ENCODE data around the gene TNFRSF18.
A peak's percentile ranks its signal among the peaks of the same experiment; 100 is the strongest.

The TNFRSF18 gene

DNA sequence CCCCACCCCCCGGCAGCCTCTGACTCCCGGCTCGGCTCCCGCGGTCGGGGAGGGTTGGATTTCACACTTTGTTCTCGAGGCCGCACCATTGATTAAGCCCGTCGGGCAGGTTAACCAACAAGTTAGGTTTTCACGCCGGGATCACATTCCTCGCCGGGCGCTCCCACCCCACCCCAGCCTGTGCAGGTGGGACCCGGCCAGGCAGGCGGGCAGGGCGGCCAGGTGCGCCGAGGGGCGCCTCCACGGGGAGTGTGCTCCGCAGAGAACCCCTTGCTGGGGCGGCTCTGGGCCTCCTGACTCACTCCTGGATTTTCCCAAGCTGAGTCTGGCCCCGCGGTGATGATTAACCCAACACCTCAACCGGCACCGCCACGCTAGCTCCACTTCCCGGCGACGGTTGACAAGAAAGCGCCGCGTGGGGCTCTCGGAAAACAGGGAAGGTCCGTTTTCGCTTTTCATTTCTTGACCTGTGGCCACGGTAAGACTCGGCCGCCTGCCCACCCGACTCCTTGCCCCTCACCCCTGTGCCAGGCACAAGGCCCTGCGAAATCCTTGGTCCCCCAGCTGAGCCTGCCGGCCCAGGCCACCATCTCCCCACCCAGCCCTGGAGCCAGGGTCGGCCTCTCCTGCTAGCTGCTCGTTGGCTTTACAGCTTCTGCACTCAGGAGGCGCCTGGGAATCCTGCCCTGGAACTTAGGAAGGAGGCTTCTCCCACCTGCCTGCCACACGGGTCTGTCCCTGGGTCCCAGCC lies 41.5 kb downstream of the TNFRSF18 start:
- no peak for DNase-seq (ENCODE audit: low read depth)

DNA sequence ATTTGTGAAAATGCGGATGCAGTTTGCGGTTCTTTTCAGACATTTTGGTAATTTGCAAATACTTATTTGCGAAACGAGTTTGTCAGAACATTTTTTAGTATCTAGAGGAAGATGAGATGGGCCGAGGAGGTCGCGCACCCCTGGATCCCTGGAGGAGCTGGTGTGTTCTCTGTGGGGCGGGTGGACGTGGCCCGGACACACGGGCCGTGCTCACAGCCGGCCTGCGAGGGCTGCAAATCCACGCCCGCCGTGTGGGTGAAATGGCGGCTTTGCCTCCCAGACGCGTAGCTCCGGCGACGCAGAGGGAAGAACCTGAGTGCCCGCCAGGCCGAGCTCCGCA lies 42.1 kb downstream of the TNFRSF18 start:
- no peak for DNase-seq (ENCODE audit: low read depth)

- no peak for DNase-seq (ENCODE audit: low read depth)
Measured at GRCh38 chr1:1163538-1164070, 42.8 kb downstream of the TNFRSF18 start.

DNA sequence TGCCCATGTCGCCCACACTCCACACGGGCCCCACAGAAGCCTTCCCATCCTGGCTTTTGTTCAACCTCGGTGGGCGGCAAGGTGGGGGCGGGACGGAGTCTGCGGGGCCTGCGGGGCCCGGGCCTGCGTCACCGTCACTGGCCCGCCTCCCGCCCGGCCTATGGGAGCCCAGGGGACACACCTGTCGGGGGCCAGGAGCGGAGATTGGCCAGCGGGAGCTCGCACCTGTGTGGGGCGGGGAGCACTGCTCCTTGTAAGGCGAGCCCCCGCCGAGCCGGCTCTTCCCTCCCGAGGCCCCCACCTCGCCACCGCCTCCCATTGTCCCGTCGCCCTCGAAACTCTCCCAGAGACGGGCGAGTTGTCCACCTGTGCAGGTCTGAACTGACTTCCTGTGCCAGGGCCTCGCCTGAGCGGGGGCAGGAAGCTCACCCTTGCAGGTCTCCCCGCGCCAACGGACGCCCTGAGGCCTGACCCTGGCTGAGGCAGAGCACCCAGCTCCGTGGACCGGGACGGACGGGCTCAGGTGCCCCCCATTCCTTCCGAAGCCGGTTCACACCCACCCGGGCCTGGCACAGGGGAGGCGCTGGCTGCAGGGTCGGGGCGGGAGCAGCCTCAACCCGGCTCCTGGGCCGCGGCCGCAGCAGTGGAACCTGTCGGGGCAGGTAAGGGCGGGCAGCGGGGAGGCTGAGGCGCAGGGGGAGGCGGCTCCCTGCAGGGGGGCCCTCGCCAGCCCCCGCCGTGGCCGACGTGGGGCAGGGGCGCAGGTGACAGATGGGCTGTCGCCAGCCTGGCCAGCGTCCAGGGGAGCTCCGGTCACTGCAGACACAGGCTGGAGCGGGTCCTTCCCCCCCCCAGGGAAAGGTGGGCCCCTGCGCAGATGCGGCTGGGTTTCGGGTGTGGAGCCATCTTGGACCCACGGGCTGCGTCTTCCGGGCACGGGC lies 43.5 kb downstream of the TNFRSF18 start:
- no peak for DNase-seq (ENCODE audit: low read depth)

DNA sequence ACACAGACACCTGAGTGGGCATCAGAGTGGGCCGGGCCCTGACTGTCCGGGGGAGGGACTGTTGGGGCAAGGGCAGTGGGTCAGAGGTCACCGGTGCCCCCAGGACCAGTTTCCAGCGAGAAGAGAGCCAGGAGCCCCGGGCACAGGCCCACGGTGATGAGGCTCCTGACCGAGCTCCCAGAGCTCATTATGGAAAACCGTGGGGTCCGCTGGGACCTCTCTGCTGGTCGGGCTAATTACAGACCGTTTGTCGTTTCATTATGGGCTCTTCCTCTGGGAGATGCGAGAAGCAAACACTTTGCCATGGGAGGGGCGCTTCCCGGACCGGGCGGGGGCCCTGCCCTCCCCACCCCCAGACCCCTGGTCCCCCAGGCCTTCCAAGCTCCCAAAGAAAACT lies 44.7 kb downstream of the TNFRSF18 start:
- DNase-seq (ENCODE audit: low read depth) = no peak

GRCh38 chr1:1161078-1161682 lies 45.2 kb downstream of the TNFRSF18 start:
- DNase-seq (ENCODE audit: low read depth) = no peak

- DNase-seq (ENCODE audit: low read depth) = no peak
Measured at GRCh38 chr1:1160281-1160930, 46.0 kb downstream of the TNFRSF18 start.

GRCh38 chr1:1157914-1158710 lies 48.3 kb downstream of the TNFRSF18 start:
- peak; percentile 15 for DNase-seq (ENCODE audit: low read depth)

DNA sequence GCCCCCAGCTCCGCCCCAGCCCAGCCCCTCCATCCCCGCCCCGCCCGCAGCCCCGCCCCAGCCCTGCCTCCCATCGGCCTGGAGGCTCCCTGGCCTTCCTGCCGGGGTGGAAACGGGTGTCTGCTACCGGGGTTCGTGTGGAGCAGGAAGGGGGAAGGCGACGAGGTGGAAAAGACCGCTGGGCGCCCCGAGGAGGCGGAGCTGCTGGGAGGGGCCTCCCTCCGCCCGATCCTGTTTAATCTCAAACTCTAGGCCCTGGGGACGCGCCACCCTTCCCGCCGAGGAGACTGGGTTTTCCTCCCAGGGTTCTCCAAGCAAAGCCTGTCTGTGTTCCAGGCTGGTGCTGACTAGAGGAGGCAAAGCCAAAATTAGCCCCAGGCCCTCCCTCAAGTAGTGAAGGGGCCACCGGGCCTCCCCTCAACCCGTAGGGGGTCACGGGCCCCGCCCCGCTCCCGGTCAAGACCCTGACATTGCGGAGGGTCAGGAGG lies 48.9 kb downstream of the TNFRSF18 start:
- DNase-seq (ENCODE audit: low read depth) = peak; percentile 88

DNA sequence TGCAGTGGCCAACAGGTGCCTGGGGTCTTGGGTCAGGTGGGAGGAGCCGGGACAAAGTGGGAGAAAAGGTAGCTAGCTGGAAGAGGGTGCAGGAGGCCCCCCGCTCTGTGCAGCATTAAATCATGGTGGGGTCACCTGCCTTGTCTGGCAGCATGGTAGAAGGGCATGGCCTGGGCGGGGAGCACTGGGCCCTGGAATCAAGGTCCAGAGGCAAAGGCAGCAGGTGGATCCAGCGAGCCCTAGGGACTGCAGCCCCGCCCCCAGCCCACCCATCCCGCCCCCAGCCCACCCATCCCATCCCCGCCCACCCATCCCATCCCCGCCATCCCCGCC lies 49.4 kb downstream of the TNFRSF18 start:
- no peak for DNase-seq (ENCODE audit: low read depth)

GRCh38 chr1:1156140-1157032 lies 50.0 kb downstream of the TNFRSF18 start:
- no peak for DNase-seq (ENCODE audit: low read depth)

GRCh38 chr1:1155258-1155657 lies 51.1 kb downstream of the TNFRSF18 start:
- DNase-seq (ENCODE audit: low read depth) = no peak

- DNase-seq (ENCODE audit: low read depth) = peak; percentile 87
Measured at GRCh38 chr1:1153874-1154273, 52.5 kb downstream of the TNFRSF18 start.
